ENCODE measurements around the gene ANKRD44. TPM values are rescaled to one million over a fixed set of nuclear protein-coding genes. Genes with fewer than 3 reads are reported as not detected.

ANKRD44 gene
- total and polyA plus RNA-seq, 2 of the 8 experiments (the other 6 are each of a cell fraction or from before 2014, with no cell fraction given), result 1.2 to 1.3 TPM

GRCh38 chr2:197274937-197275336, 35.6 kb downstream of the ANKRD44 start (continued):
- no peak for TF ChIP-seq BACH1 (IDR thresholded peaks at IDR 0.05; ENCODE audit: low read length)
- TF ChIP-seq CHD1 (IDR thresholded peaks at IDR 0.05; ENCODE audit: low read depth, low read length), result no peak
- no peak for TF ChIP-seq SP1 (IDR thresholded peaks at IDR 0.05; ENCODE audit: low read depth, low read length)
- no peak for TF ChIP-seq YY1 (IDR thresholded peaks at IDR 0.05; ENCODE audit: low read depth, low read length)
- TF ChIP-seq SIX5 (IDR thresholded peaks at IDR 0.05; ENCODE audit: low read depth, low read length), result no peak

Measured in H1 (cell line).